HepG2 (cell line): ENCODE results near the gene RNASE8. TPM values are rescaled to one million over a fixed set of nuclear protein-coding genes. Genes with fewer than 3 reads are reported as not detected.

Experiments
- HINFP ChIP-seq: sonication (generic); formaldehyde crosslinking; IDR thresholded peaks from 2 replicates; pipeline ENCODE4 v1.4.0; 2020; ENCODE audit warnings: low read depth, mild to moderate bottlenecking, missing genetic modification reagents
- KDM6A ChIP-seq: IDR thresholded peaks from 2 replicates; pipeline ENCODE4 v1.6.1; 2016; ENCODE audit warnings: low read depth
- MXD3 ChIP-seq: IDR thresholded peaks from 2 replicates; pipeline ENCODE4 v1.6.1; 2016; ENCODE audit warnings: mild to moderate bottlenecking, missing biosample characterization, missing genetic modification reagents
- NR2C2 ChIP-seq: sonication (generic); formaldehyde crosslinking; IDR thresholded peaks from 2 replicates; pipeline ENCODE4 v1.4.0; 2020; ENCODE audit warnings: missing genetic modification reagents, mild to moderate bottlenecking, moderate library complexity, borderline replicate concordance
- PAXIP1 ChIP-seq: sonication (generic); formaldehyde crosslinking; conservative IDR thresholded peaks from 2 replicates; pipeline ENCODE4 v1.4.0; 2020; ENCODE audit warnings: mild to moderate bottlenecking, missing genetic modification reagents, moderate library complexity
- SYNCRIP ChIP-seq: fragments of 200-400 bp; formaldehyde crosslinking; IDR thresholded peaks from 2 replicates; pipeline ENCODE4 v1.6.1; 2018; ENCODE audit warnings: mild to moderate bottlenecking, low read depth, low read length; ENCODE audit not compliant: insufficient read depth
- ZBTB14 ChIP-seq: sonication (generic); formaldehyde crosslinking; IDR thresholded peaks from 2 replicates; pipeline ENCODE4 v1.4.0; 2020; ENCODE audit warnings: missing genetic modification reagents
- ZHX2 ChIP-seq, 2 experiments: sonication (generic) in 1 of 2; formaldehyde crosslinking in 1 of 2; IDR thresholded peaks; 2 replicates each; pipeline versions ENCODE4 v1.6.1 to v1.9.0; 2014 to 2022; ENCODE audit warnings: antibody characterized with exemption in 1 of 2, borderline replicate concordance in 1 of 2, inconsistent platforms in 1 of 2, low read depth in 1 of 2, missing genetic modification reagents in 1 of 2
- ZNF414 ChIP-seq: sonication (generic); formaldehyde crosslinking; IDR thresholded peaks from 2 replicates; pipeline ENCODE4 v1.5.0; 2020; ENCODE audit warnings: missing genetic modification reagents
- ZNF569 ChIP-seq: sonication (generic); formaldehyde crosslinking; IDR thresholded peaks from 2 replicates; pipeline ENCODE4 v1.5.0; 2020; ENCODE audit warnings: mild to moderate bottlenecking, missing genetic modification reagents, moderate library complexity, borderline replicate concordance
- ZNF766 ChIP-seq: sonication (generic); formaldehyde crosslinking; IDR thresholded peaks from 2 replicates; pipeline ENCODE4 v1.5.0; 2020; ENCODE audit warnings: missing genetic modification reagents, borderline replicate concordance
- ZNF784 ChIP-seq: sonication (generic); formaldehyde crosslinking; IDR thresholded peaks from 2 replicates; pipeline ENCODE4 v1.5.1; 2020; ENCODE audit warnings: missing genetic modification reagents, mild to moderate bottlenecking, borderline replicate concordance
- polyA plus RNA-seq, 8 experiments: library from polyadenylated mRNA; depleted of rRNA in 3 of 8; stranded (reverse) in 7 of 8; unstranded in 1 of 8; fragments of >200 nt; fragmentation: Illumina TruSeq in 4 of 8; extraction: Trizol in 4 of 8; gene quantifications; 2 replicates each; pipeline versions ENCODE4 v1.2.1 to v1.2.3, GENCODE V29; 2011 to 2016; ENCODE audit warnings: low read depth in 4 of 8, missing spikeins in 1 of 8, mixed read lengths in 1 of 8; ENCODE audit not compliant: insufficient read depth in 1 of 8
- total RNA-seq, 5 experiments: library from RNA; depleted of rRNA; stranded (reverse); fragments of >200 nt; fragmentation: Illumina TruSeq; extraction: Trizol; gene quantifications; 2 replicates each; pipeline ENCODE4 v1.2.3, GENCODE V29; 2016; ENCODE audit warnings: low read depth in 1 of 5

RNASE8 gene
- total and polyA plus RNA-seq, 2 of the 13 experiments (the other 11 are each of a cell fraction or from before 2014, with no cell fraction given): not detected

- TF ChIP-seq ZHX2 (IDR thresholded peaks at IDR 0.05; ENCODE audit: low read depth): peak; percentile 79
- no peak; the same call in 1 of the 2 replicates for TF ChIP-seq ZHX2 (CRISPR knock-in tag; IDR thresholded peaks at IDR 0.05; ENCODE audit: borderline replicate concordance)
- peak; percentile 84 for TF ChIP-seq ZBTB14 (CRISPR knock-in tag)
- TF ChIP-seq ZNF766 (CRISPR knock-in tag): peak; percentile 94
- TF ChIP-seq ZNF569: peak; percentile 89; the same call in 1 of the 2 replicates
- peak; percentile 94 for TF ChIP-seq HINFP (CRISPR knock-in tag)
- TF ChIP-seq PAXIP1 (CRISPR knock-in tag): peak; percentile 95
- TF ChIP-seq KDM6A (CRISPR knock-in tag): peak; percentile 93
- peak; percentile 97 for TF ChIP-seq ZNF414 (CRISPR knock-in tag)
- TF ChIP-seq SYNCRIP: no peak
- peak; percentile 96; the same call in 1 of the 2 replicates for TF ChIP-seq ZNF784
- peak; percentile 98 for TF ChIP-seq MXD3 (CRISPR knock-in tag)
- TF ChIP-seq NR2C2: peak; percentile 97
These were observed 46.3 kb downstream of the RNASE8 start (continued) for GRCh38 chr14:21103710-21104447.
